Testis (tissue), 3 donors: ENCODE measurements around the gene TMEM37. TPM values are rescaled to one million over a fixed set of nuclear protein-coding genes. Genes with fewer than 3 reads are reported as not detected.

Experiments used
- DNase-seq: peaks from one replicate; pipeline ENCODE4 v3.0.0-alpha.2; 2019
- H3K27ac ChIP-seq, 2 donors: fragments of 200-600 bp; sonication (generic); one replicate each; pipeline ENCODE4 v1.5.1; 2019
- H3K27me3 ChIP-seq: fragments of 200-600 bp; sonication (generic); one replicate; pipeline ENCODE4 v1.5.1; 2019
- H3K36me3 ChIP-seq: fragments of 200-600 bp; sonication (generic); one replicate; pipeline ENCODE4 v1.5.1; 2017; ENCODE audit warnings: low read depth; ENCODE audit errors: missing control alignments
- H3K4me1 ChIP-seq: fragments of 200-600 bp; sonication (generic); one replicate; pipeline ENCODE4 v1.5.1; 2019
- H3K4me3 ChIP-seq, 2 donors: fragments of 200-600 bp; sonication (generic); one replicate each; pipeline ENCODE4 v1.5.1; 2017 to 2019
- H3K9me3 ChIP-seq: fragments of 200-600 bp; sonication (generic); one replicate; pipeline ENCODE4 v1.5.1; 2017
- POLR2A ChIP-seq: fragments of 450-650 bp; IDR thresholded peaks from one replicate; pipeline ENCODE4 v1.6.1; 2017; ENCODE audit warnings: antibody characterized with exemption, mild to moderate bottlenecking, moderate library complexity
- WGBS, 2 donors: methylation state at CpG; one replicate each; pipeline ENCODE4 v1.1.5; 2018; 5-methylcytosine and 5-hydroxymethylcytosine counted together
- intact Hi-C: fragments of 100-400 bp; cut with DNase I; formaldehyde crosslinking; loops from one replicate; pipeline ENCODE4 v1.15.1; 2023; ENCODE audit warnings: low total_unique reads
- polyA plus RNA-seq: library from polyadenylated mRNA; stranded (reverse); fragments of 350-450 nt; fragmentation: Illumina TruSeq; extraction: RNeasy Lipid Tissue Mini Kit (QIAGEN cat#74804); gene quantifications from one replicate; pipeline ENCODE4 v1.2.3, GENCODE V29; 2014; ENCODE audit warnings: low read depth, low replicate concordance; ENCODE audit not compliant: insufficient read depth
- total RNA-seq, 2 donors: library from RNA; depleted of rRNA; stranded (reverse); fragments of >200 nt; gene quantifications; one replicate each; pipeline ENCODE4 v1.2.3, GENCODE V29; 2016
- TF ChIP-seq, protein P1 (sequence below), 3 experiments: fragments of 450-650 bp in 2 of 3; fragments of 200-600 bp in 1 of 3; sonication (generic) in 1 of 3; IDR thresholded peaks; one replicate each; pipeline ENCODE4 v1.5.1; 2016 to 2019; ENCODE audit warnings: antibody characterized with exemption in 3 of 3, mild to moderate bottlenecking in 2 of 3, moderate library complexity in 1 of 3

The TMEM37 gene
- total and polyA plus RNA-seq, 3 donors from 2014 or later: 7.0 to 14.2 (median 9.0) TPM

- 75 to 79% methylated on average over 11 of the region's 11 CpGs for WGBS, 2 donors
- Histone ChIP-seq H3K36me3 (no peaks in the 10 kb centered on the region), H3K4me3 (no peak overlapping the region), H3K27me3 (no peaks in the 10 kb centered on the region), H3K27ac (no peak overlapping the region), H3K9me3 (no peaks in the 10 kb centered on the region), H3K4me1 (peaks cover 9% of the 10 kb centered on the region)
- no peak for DNase-seq
- TF ChIP-seq, protein P1, sequence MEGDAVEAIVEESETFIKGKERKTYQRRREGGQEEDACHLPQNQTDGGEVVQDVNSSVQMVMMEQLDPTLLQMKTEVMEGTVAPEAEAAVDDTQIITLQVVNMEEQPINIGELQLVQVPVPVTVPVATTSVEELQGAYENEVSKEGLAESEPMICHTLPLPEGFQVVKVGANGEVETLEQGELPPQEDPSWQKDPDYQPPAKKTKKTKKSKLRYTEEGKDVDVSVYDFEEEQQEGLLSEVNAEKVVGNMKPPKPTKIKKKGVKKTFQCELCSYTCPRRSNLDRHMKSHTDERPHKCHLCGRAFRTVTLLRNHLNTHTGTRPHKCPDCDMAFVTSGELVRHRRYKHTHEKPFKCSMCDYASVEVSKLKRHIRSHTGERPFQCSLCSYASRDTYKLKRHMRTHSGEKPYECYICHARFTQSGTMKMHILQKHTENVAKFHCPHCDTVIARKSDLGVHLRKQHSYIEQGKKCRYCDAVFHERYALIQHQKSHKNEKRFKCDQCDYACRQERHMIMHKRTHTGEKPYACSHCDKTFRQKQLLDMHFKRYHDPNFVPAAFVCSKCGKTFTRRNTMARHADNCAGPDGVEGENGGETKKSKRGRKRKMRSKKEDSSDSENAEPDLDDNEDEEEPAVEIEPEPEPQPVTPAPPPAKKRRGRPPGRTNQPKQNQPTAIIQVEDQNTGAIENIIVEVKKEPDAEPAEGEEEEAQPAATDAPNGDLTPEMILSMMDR (IDR thresholded peaks at IDR 0.05): no peak
- no peak for TF ChIP-seq POLR2A
- intact Hi-C loops: no loop called here
Measured at GRCh38 chr2:119465687-119466086, 34.0 kb downstream of the TMEM37 start.

GRCh38 chr2:119466373-119466772, 34.7 kb downstream of the TMEM37 start:
- no peak for DNase-seq

DNA sequence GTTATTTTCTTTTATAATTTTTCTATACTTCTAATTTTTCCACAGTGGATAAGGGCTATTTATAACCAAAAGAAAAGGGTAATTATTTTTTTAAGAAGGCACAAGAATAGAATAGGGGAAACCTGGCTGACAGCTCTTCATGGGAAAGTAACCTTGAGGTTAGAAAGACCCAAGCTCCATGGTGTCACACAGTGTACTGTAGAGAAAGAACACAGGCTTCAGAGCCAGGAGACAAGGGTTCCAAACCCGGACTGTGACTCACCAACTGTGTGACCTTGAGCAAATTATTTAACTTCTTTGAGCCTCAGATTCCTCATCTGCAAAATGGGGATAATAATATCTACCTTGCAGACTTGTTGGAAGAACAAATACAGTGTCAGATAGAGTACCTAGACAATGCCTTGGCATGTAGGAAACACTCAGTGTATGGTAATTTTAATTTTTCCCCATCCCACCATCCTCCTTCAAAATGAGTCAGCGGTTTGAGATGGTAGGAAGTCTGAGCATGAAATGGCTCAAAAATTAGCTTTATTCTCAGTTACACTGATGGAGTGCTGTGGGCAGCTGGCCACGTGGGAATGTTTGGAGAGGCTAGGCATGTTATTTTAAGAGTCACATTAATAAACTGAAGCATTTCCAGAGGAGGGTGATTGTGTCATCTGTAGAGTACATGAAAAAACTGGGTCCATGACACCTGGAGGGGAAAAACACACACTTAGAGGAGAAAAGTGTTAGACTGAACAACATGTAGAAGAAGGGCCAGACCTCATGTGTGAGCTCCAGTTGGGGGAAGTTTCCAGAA, 36.7 kb downstream of the TMEM37 start:
- no peak overlapping the region for H3K4me3 ChIP-seq
- intact Hi-C loops: no loop called here
- no peak overlapping the region for H3K27ac ChIP-seq
- TF ChIP-seq POLR2A: no peak
- TF ChIP-seq, protein P1 (IDR thresholded peaks at IDR 0.05): no peak
- DNase-seq: no peak
- H3K4me1 ChIP-seq: peaks cover 9% of the 10 kb centered on the region
- no peaks in the 10 kb centered on the region for H3K36me3 ChIP-seq
- H3K27me3 ChIP-seq: no peaks in the 10 kb centered on the region
- WGBS, 2 donors: 56 to 63% methylated on average over 3 of the region's 3 CpGs
- H3K9me3 ChIP-seq: no peaks in the 10 kb centered on the region

More at GRCh38 chr2:119466373-119466772, 34.7 kb downstream of the TMEM37 start:
- intact Hi-C loops: no loop called here
- H3K4me1 ChIP-seq: peaks cover 9% of the 10 kb centered on the region
- H3K4me3 ChIP-seq: no peak overlapping the region
- 91 to 94% methylated on average over 4 of the region's 4 CpGs for WGBS, 2 donors
- no peaks in the 10 kb centered on the region for H3K27me3 ChIP-seq
- H3K36me3 ChIP-seq: no peaks in the 10 kb centered on the region
- TF ChIP-seq POLR2A: no peak
- TF ChIP-seq, protein P1 (IDR thresholded peaks at IDR 0.05): no peak
- no peak overlapping the region for H3K27ac ChIP-seq
- H3K9me3 ChIP-seq: no peaks in the 10 kb centered on the region

- H3K36me3 ChIP-seq: no peaks in the 10 kb centered on the region
- H3K4me3 ChIP-seq: no peak overlapping the region
- H3K27ac ChIP-seq: no peak overlapping the region
- no peaks in the 10 kb centered on the region for H3K27me3 ChIP-seq
- intact Hi-C loops: no loop called here
- no peaks in the 10 kb centered on the region for H3K9me3 ChIP-seq
- H3K4me1 ChIP-seq: peaks cover 9% of the 10 kb centered on the region
- no peak for DNase-seq
- no peak for TF ChIP-seq POLR2A
- TF ChIP-seq, protein P1 (IDR thresholded peaks at IDR 0.05): no peak
- WGBS, 2 donors: 88 to 96% methylated on average over 6 of the region's 6 CpGs
Measured at GRCh38 chr2:119469131-119469530, 37.5 kb downstream of the TMEM37 start.
